Islet precursor cell (in vitro differentiated cells): Measurements from ENCODE around the gene PRSS27.
A peak's percentile ranks its signal among the peaks of the same experiment; 100 is the strongest.
"Not testable (repeated sequence)": the region's sequence is repeated elsewhere in the genome, so short reads cannot be mapped to it uniquely, and the experiment has no call there.

Source experiments
- DNase-seq: peaks from one replicate; pipeline ENCODE4 v3.0.0-alpha.2; 2018

PRSS27 gene

GRCh38 chr16:2670017-2670416 lies 50.0 kb downstream of the PRSS27 start:
- peak; percentile 82 for DNase-seq

GRCh38 chr16:2669587-2669986 lies 50.4 kb downstream of the PRSS27 start:
- not testable (repeated sequence) for DNase-seq

GRCh38 chr16:2666671-2667070 lies 53.4 kb downstream of the PRSS27 start:
- DNase-seq: not testable (repeated sequence)

GRCh38 chr16:2664574-2664982 lies 55.4 kb downstream of the PRSS27 start:
- no peak for DNase-seq

- DNase-seq: peak; percentile 77
Measured at GRCh38 chr16:2663553-2664546, 56.2 kb downstream of the PRSS27 start.
